SK-N-SH treated with all-trans-retinoic acid at 6 μM for 48 hours (cell line): ENCODE results near the gene LAMB4.

Source experiments
- ARNTL ChIP-seq: fragments of 450-650 bp; formaldehyde crosslinking; IDR thresholded peaks from 2 replicates; pipeline ENCODE4 v1.5.0; 2020; ENCODE audit warnings: low read depth, mild to moderate bottlenecking, moderate library complexity, borderline replicate concordance
- BACH2 ChIP-seq: fragments of 250-450 bp; sonication (Bioruptor Pico); IDR thresholded peaks from 2 replicates; pipeline ENCODE4 v1.9.0; 2021; ENCODE audit warnings: mild to moderate bottlenecking, borderline replicate concordance
- CSDC2 ChIP-seq: fragments of 250-450 bp; sonication (Bioruptor Pico); IDR thresholded peaks from 2 replicates; pipeline ENCODE4 v1.5.0; 2020; ENCODE audit warnings: mild to moderate bottlenecking, moderate library complexity
- ESRRG ChIP-seq: fragments of 250-450 bp; sonication (Bioruptor Pico); IDR thresholded peaks from 2 replicates; pipeline ENCODE4 v1.6.1; 2021; ENCODE audit warnings: mild to moderate bottlenecking
- ISL1 ChIP-seq: fragments of 250-450 bp; sonication (Bioruptor Pico); IDR thresholded peaks from 2 replicates; pipeline ENCODE4 v2.1.2; 2022; ENCODE audit warnings: mild to moderate bottlenecking, moderate library complexity
- OSR1 ChIP-seq: fragments of 250-450 bp; sonication (Bioruptor Pico); IDR thresholded peaks from 2 replicates; pipeline ENCODE4 v1.8.0; 2022; ENCODE audit warnings: moderate library complexity, mild to moderate bottlenecking, inconsistent platforms
- PPARA ChIP-seq: fragments of 250-450 bp; sonication (Bioruptor Pico); IDR thresholded peaks from 2 replicates; pipeline ENCODE4 v1.5.0; 2020; ENCODE audit warnings: mild to moderate bottlenecking, borderline replicate concordance
- TCF4 ChIP-seq: fragments of 250-450 bp; sonication (Bioruptor Pico); IDR thresholded peaks from 2 replicates; pipeline ENCODE4 v1.8.0; 2021; ENCODE audit warnings: mild to moderate bottlenecking, moderate library complexity, borderline replicate concordance
- ZC3H10 ChIP-seq: fragments of 250-450 bp; sonication (Bioruptor Pico); IDR thresholded peaks from 2 replicates; pipeline ENCODE4 v1.5.1; 2021; ENCODE audit warnings: mild to moderate bottlenecking, moderate library complexity
- ZNF8 ChIP-seq: fragments of 450-650 bp; formaldehyde crosslinking; IDR thresholded peaks from 2 replicates; pipeline ENCODE4 v1.5.0; 2020; ENCODE audit warnings: mild to moderate bottlenecking, moderate library complexity
- TF ChIP-seq, protein P1 (sequence below): fragments of 250-450 bp; sonication (Bioruptor Pico); IDR thresholded peaks from 2 replicates; pipeline ENCODE4 v1.8.0; 2020; ENCODE audit warnings: mild to moderate bottlenecking, moderate library complexity, borderline replicate concordance

DNA sequence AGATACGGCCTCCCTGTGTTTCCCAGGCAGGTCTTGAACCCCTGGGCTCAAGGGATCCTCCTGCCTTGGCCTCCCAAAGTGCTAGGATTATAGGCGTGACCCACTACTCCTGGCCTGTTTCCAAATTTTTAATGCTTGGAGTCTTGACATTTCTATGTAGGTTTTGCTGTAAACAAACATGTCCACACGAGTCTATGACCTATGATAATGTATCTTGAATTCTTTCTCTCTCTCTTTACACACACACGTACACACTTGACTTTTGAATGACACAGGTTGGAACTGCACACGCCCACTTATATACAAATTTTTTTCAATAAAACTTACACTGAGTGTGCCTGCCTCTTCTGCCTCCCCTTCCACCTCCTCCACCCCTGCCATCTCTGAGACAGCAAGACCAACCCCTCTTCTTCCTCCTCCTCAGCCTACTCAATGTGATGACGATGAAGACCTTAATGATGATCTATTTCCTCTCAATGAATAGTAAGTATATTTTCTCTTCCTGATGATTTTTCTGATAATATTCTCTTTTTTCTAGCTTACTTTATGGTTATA, 83.1 kb downstream of the LAMB4 start:
- TF ChIP-seq ZC3H10 (CRISPR knock-in tag) (no peak), ARNTL (CRISPR knock-in tag) (no peak), ESRRG (CRISPR knock-in tag) (no peak), PPARA (CRISPR knock-in tag) (no peak), TCF4 (CRISPR knock-in tag) (no peak), ZNF8 (no peak), ISL1 (CRISPR knock-in tag) (no peak), BACH2 (CRISPR knock-in tag) (no peak), CSDC2 (CRISPR knock-in tag) (no peak), OSR1 (no peak)
- TF ChIP-seq, protein P1, sequence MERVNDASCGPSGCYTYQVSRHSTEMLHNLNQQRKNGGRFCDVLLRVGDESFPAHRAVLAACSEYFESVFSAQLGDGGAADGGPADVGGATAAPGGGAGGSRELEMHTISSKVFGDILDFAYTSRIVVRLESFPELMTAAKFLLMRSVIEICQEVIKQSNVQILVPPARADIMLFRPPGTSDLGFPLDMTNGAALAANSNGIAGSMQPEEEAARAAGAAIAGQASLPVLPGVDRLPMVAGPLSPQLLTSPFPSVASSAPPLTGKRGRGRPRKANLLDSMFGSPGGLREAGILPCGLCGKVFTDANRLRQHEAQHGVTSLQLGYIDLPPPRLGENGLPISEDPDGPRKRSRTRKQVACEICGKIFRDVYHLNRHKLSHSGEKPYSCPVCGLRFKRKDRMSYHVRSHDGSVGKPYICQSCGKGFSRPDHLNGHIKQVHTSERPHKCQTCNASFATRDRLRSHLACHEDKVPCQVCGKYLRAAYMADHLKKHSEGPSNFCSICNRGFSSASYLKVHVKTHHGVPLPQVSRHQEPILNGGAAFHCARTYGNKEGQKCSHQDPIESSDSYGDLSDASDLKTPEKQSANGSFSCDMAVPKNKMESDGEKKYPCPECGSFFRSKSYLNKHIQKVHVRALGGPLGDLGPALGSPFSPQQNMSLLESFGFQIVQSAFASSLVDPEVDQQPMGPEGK (CRISPR knock-in tag) = no peak
